Mesothelial cell of epicardium (in vitro differentiated cells): ENCODE measurements around the gene CCDC61. TPM values are rescaled to one million over a fixed set of nuclear protein-coding genes. Genes with fewer than 3 reads are reported as not detected.

ENCODE experiments used
- DNase-seq, 2 experiments: peaks; one replicate each; pipeline ENCODE4 v3.0.0; 2021; ENCODE audit warnings: low spot score in 2 of 2; ENCODE audit not compliant: unreplicated experiment in 2 of 2
- H3K27ac Mint-ChIP-seq: 2 replicates; pipeline ENCODE4 v1.8.0; 2021; ENCODE audit warnings: mixed read lengths
- H3K27me3 Mint-ChIP-seq: 2 replicates; pipeline ENCODE4 v1.8.0; 2021; ENCODE audit warnings: low read depth, mixed read lengths
- H3K36me3 Mint-ChIP-seq: 2 replicates; pipeline ENCODE4 v1.8.0; 2021; ENCODE audit warnings: mixed read lengths
- H3K4me1 Mint-ChIP-seq: 2 replicates; pipeline ENCODE4 v1.8.0; 2021; ENCODE audit warnings: mixed read lengths
- H3K4me3 Mint-ChIP-seq: 2 replicates; pipeline ENCODE4 v1.8.0; 2021; ENCODE audit warnings: mild to moderate bottlenecking, moderate library complexity, mixed read lengths
- H3K9me3 Mint-ChIP-seq: 2 replicates; pipeline ENCODE4 v1.8.0; 2021; ENCODE audit warnings: mixed read lengths
- total RNA-seq: library from RNA; stranded (reverse); gene quantifications from 3 replicates; pipeline ENCODE4 v1.2.1, GENCODE V29; 2021
- TF ChIP-seq, protein P1 (sequence below): fragments of 200-600 bp; sonication (generic); IDR thresholded peaks from one replicate; pipeline ENCODE4 v1.5.0; 2021; ENCODE audit warnings: antibody characterized with exemption; ENCODE audit not compliant: unreplicated experiment

Gene CCDC61
- total RNA-seq, 1 donor from 2014 or later, result 22.3 TPM

DNA sequence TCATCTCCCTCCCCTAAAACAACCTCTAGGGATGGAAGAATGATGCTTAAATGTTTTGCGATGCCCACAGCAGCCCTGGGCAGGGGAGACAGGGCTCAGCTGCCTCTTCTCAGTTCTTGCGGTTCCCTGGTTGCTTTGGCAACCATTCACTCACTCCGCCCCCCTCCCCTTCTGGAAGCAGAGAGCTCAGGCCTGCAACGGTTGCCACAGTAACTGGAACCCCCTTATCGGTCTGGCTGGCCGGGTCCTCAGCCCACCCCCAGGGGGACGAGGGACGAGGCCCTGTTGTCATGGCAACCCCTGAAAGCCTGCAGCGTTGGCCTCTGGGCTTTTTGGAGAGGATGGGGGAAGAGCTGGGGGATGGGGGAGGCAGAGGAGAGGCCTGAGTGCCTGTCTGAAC lies 41.1 kb upstream of the CCDC61 start:
- DNase-seq, result no peak
- H3K4me1 Mint-ChIP-seq, result peaks cover 3% of the 10 kb centered on the region
- H3K9me3 Mint-ChIP-seq, result no peaks in the 10 kb centered on the region
- no peaks in the 10 kb centered on the region for H3K36me3 Mint-ChIP-seq
- no peak overlapping the region for H3K27ac Mint-ChIP-seq
- peaks cover 51% of the 10 kb centered on the region for H3K27me3 Mint-ChIP-seq
- H3K4me3 Mint-ChIP-seq, result no peak overlapping the region
- TF ChIP-seq, protein P1, sequence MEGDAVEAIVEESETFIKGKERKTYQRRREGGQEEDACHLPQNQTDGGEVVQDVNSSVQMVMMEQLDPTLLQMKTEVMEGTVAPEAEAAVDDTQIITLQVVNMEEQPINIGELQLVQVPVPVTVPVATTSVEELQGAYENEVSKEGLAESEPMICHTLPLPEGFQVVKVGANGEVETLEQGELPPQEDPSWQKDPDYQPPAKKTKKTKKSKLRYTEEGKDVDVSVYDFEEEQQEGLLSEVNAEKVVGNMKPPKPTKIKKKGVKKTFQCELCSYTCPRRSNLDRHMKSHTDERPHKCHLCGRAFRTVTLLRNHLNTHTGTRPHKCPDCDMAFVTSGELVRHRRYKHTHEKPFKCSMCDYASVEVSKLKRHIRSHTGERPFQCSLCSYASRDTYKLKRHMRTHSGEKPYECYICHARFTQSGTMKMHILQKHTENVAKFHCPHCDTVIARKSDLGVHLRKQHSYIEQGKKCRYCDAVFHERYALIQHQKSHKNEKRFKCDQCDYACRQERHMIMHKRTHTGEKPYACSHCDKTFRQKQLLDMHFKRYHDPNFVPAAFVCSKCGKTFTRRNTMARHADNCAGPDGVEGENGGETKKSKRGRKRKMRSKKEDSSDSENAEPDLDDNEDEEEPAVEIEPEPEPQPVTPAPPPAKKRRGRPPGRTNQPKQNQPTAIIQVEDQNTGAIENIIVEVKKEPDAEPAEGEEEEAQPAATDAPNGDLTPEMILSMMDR, result no peak

DNA sequence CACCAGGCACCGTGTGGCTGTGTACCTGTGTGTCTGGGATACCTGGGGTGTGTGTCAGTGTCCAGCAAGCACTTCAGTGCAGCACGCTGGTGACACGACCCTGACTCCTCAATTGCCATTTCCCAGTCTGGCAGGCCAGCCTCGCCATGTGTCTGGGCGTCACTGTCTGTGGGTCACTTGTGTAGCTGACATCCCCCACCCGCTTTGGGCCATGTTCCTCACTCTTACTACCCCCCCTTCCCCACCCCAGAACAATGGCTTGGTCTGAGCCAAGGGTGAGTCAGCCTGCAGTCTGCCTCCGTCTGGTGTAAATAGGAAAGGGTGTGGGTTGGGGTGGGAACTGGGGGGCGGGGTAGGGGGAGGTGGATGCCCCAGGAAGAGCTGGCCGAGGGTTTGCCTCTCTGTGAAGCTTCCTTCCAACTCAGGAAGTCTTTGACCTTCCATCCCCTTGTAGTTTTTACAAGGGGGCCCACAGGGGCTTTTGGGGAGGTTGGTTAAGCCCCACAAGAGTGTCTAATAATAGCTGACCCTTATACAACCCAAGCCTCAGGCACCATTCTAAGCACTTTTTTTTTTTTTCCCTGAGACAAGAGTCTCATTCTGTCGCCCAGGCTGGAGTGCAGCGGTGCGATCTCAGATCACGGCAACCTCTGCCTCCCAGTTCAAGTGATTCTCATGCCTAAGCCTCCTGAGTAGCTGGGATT lies 39.2 kb upstream of the CCDC61 start:
- H3K4me1 Mint-ChIP-seq, result peaks cover 4% of the 10 kb centered on the region
- H3K27me3 Mint-ChIP-seq, result peaks cover 64% of the 10 kb centered on the region
- no peak overlapping the region for H3K4me3 Mint-ChIP-seq
- TF ChIP-seq, protein P1, result no peak
- no peaks in the 10 kb centered on the region for H3K36me3 Mint-ChIP-seq
- DNase-seq, result no peak
- no peak overlapping the region for H3K27ac Mint-ChIP-seq
- no peaks in the 10 kb centered on the region for H3K9me3 Mint-ChIP-seq

DNA sequence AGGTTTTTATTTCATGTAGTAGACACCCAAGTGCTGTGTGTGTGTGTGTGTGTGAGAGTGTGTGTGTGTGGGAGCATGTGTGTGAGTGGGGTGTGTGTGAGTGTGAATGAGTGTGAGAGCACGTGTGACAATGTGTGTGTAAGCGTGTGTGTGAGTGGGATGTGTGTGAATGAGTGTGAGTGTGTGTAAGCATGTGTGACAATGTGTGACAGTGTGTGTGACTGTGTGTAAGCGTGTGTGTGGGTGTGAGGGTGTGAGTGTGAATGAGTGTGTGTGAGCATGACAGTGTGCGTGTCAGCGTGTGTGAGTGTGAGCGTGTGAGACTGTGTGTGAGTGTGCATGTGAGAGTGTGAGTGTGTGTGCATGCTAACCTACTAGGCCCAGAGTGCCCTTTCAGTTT lies 36.9 kb upstream of the CCDC61 start:
- H3K4me1 Mint-ChIP-seq, result peaks cover 1% of the 10 kb centered on the region
- H3K27ac Mint-ChIP-seq, result no peak overlapping the region
- peaks cover 74% of the 10 kb centered on the region for H3K27me3 Mint-ChIP-seq
- DNase-seq, result no peak
- H3K9me3 Mint-ChIP-seq, result no peaks in the 10 kb centered on the region
- no peak overlapping the region for H3K4me3 Mint-ChIP-seq
- TF ChIP-seq, protein P1, result no peak
- H3K36me3 Mint-ChIP-seq, result no peaks in the 10 kb centered on the region

DNA sequence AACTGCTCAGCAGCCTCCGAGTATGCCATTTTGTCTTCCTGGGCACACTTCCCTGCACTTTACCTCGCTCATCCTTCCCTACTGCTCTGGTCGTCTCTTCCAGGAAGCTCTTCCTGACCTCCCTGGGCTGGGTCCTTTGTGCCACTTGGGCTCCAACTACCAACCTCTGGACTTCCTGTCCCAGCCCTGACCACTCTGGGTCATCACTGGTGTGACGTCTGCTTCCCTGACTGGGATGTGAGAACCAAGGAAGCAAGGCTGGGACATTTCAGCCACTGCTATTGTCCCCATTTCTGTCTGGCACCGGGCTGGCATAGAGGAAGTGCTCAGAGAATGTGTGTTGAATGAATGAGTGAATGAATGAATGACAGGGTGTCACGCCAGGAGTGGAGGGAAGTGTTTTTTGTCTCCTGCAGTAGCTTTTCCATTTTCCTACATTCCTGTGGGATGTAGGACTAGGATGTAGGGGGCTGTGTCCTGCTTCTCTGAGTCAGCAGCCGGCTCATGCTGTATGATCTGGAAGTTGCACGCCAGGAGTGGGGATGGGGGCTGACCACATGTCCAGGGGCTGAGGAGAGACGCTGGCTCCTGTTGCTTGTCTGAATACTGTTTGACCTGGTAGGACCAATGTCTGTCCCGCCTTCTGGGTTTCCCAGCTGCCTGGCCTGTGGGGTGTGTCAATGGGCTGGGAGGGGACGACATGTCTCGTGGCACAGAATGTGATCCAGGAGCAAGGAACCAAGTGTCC lies 36.3 kb upstream of the CCDC61 start:
- Mint-ChIP-seq H3K4me3 (no peak overlapping the region), H3K27me3 (peaks cover 73% of the 10 kb centered on the region), H3K9me3 (no peaks in the 10 kb centered on the region), H3K36me3 (no peaks in the 10 kb centered on the region), H3K27ac (no peak overlapping the region), H3K4me1 (peaks cover 1% of the 10 kb centered on the region)
- TF ChIP-seq, protein P1, result no peak
- DNase-seq, result no peak

DNA sequence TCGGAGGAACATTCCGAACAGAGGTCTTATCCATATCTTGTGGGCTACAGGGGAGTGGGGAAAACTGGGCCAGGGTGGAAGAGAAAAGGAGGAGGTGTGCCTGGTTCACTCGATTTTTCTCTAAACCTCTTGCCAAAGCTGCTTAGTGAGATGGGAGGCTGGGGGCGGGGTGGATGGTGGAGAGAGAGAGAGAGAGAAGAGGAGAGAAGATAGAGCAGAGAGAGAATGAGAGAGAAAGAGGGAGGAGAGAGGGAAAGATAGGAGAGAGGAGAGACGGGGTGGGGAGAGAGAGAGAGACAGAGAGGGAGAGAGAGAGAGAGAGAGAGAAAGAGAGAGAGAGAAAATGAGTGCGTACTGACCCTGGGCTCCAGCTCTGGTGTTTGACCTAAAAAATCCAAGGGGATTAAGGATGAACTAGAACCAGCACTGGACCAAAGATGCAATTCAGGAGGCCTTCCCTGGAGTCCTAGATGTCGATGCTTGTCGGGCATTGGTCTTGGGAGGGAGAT lies 35.7 kb upstream of the CCDC61 start:
- no peaks in the 10 kb centered on the region for H3K9me3 Mint-ChIP-seq
- TF ChIP-seq, protein P1, result no peak
- H3K27ac Mint-ChIP-seq, result no peak overlapping the region
- DNase-seq, result no peak
- peaks cover 1% of the 10 kb centered on the region for H3K4me1 Mint-ChIP-seq
- H3K36me3 Mint-ChIP-seq, result no peaks in the 10 kb centered on the region
- H3K4me3 Mint-ChIP-seq, result no peak overlapping the region
- H3K27me3 Mint-ChIP-seq, result peaks cover 74% of the 10 kb centered on the region
